ENCODE data around the gene CHMP4B.

The CHMP4B gene

GRCh38 chr20:33859751-33860150, 48.6 kb downstream of the CHMP4B start:
- TF ChIP-seq SNAI2 (CRISPR knock-in tag; IDR thresholded peaks at IDR 0.05) (no peak), ESRRG (CRISPR knock-in tag; IDR thresholded peaks at IDR 0.05) (no peak), GLIS3 (CRISPR knock-in tag; IDR thresholded peaks at IDR 0.05) (no peak), ZFP30 (CRISPR knock-in tag; IDR thresholded peaks at IDR 0.05) (no peak), ZNF70 (CRISPR knock-in tag; IDR thresholded peaks at IDR 0.05) (no peak), PPARA (CRISPR knock-in tag; IDR thresholded peaks at IDR 0.05; ENCODE audit: borderline replicate concordance) (no peak), ISL1 (CRISPR knock-in tag; IDR thresholded peaks at IDR 0.05) (no peak), CSRNP3 (CRISPR knock-in tag; IDR thresholded peaks at IDR 0.05) (no peak), ARNTL (CRISPR knock-in tag; IDR thresholded peaks at IDR 0.05; ENCODE audit: borderline replicate concordance, low read depth) (no peak), ZNF8 (CRISPR knock-in tag; IDR thresholded peaks at IDR 0.05) (no peak), TCF4 (CRISPR knock-in tag; IDR thresholded peaks at IDR 0.05; ENCODE audit: borderline replicate concordance) (no peak), CSDC2 (CRISPR knock-in tag; IDR thresholded peaks at IDR 0.05) (no peak), ZNF565 (CRISPR knock-in tag; conservative IDR thresholded peaks at IDR 0.05; ENCODE audit: low read depth) (no peak), TOX (CRISPR knock-in tag; IDR thresholded peaks at IDR 0.05; ENCODE audit: borderline replicate concordance) (no peak), RARB (CRISPR knock-in tag; IDR thresholded peaks at IDR 0.05) (no peak)
- no peak for ATAC-seq

DNA sequence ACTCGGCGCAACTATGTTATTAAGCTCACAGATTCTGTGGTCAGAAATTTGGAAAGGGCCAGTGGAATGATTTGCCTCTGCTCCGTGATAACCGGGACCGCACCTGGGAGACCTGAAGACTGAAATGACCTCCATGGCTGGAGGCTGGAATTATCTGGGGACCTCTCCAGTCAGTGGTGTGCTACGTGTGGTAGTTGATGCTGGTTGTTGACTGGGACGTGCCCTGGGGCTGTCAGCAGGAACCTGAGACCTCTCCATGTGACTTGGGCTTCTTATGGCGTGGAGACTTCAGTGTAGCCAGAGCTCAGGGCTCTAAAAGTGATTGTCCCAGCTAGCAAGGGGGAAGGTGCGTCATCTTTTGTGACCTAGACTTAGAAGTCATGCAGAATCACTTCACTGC, 50.3 kb downstream of the CHMP4B start:
- no peak for TF ChIP-seq ZFP30 (CRISPR knock-in tag; IDR thresholded peaks at IDR 0.05)
- no peak for TF ChIP-seq CSRNP3 (CRISPR knock-in tag; IDR thresholded peaks at IDR 0.05)
- no peak for TF ChIP-seq ARNTL (CRISPR knock-in tag; IDR thresholded peaks at IDR 0.05; ENCODE audit: borderline replicate concordance, low read depth)
- TF ChIP-seq TCF4 (CRISPR knock-in tag; IDR thresholded peaks at IDR 0.05; ENCODE audit: borderline replicate concordance), result no peak
- TF ChIP-seq, protein P1, sequence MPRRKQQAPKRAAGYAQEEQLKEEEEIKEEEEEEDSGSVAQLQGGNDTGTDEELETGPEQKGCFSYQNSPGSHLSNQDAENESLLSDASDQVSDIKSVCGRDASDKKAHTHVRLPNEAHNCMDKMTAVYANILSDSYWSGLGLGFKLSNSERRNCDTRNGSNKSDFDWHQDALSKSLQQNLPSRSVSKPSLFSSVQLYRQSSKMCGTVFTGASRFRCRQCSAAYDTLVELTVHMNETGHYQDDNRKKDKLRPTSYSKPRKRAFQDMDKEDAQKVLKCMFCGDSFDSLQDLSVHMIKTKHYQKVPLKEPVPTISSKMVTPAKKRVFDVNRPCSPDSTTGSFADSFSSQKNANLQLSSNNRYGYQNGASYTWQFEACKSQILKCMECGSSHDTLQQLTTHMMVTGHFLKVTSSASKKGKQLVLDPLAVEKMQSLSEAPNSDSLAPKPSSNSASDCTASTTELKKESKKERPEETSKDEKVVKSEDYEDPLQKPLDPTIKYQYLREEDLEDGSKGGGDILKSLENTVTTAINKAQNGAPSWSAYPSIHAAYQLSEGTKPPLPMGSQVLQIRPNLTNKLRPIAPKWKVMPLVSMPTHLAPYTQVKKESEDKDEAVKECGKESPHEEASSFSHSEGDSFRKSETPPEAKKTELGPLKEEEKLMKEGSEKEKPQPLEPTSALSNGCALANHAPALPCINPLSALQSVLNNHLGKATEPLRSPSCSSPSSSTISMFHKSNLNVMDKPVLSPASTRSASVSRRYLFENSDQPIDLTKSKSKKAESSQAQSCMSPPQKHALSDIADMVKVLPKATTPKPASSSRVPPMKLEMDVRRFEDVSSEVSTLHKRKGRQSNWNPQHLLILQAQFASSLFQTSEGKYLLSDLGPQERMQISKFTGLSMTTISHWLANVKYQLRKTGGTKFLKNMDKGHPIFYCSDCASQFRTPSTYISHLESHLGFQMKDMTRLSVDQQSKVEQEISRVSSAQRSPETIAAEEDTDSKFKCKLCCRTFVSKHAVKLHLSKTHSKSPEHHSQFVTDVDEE (CRISPR knock-in tag; IDR thresholded peaks at IDR 0.05), result no peak
- no peak for TF ChIP-seq ZNF70 (CRISPR knock-in tag; IDR thresholded peaks at IDR 0.05)
- no peak for TF ChIP-seq ZNF565 (CRISPR knock-in tag; conservative IDR thresholded peaks at IDR 0.05; ENCODE audit: low read depth)
- TF ChIP-seq, protein P2, sequence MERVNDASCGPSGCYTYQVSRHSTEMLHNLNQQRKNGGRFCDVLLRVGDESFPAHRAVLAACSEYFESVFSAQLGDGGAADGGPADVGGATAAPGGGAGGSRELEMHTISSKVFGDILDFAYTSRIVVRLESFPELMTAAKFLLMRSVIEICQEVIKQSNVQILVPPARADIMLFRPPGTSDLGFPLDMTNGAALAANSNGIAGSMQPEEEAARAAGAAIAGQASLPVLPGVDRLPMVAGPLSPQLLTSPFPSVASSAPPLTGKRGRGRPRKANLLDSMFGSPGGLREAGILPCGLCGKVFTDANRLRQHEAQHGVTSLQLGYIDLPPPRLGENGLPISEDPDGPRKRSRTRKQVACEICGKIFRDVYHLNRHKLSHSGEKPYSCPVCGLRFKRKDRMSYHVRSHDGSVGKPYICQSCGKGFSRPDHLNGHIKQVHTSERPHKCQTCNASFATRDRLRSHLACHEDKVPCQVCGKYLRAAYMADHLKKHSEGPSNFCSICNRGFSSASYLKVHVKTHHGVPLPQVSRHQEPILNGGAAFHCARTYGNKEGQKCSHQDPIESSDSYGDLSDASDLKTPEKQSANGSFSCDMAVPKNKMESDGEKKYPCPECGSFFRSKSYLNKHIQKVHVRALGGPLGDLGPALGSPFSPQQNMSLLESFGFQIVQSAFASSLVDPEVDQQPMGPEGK (CRISPR knock-in tag; IDR thresholded peaks at IDR 0.05; ENCODE audit: borderline replicate concordance), result no peak
- no peak for TF ChIP-seq RARB (CRISPR knock-in tag; IDR thresholded peaks at IDR 0.05)
- no peak for TF ChIP-seq ESRRG (CRISPR knock-in tag; IDR thresholded peaks at IDR 0.05)
- TF ChIP-seq OSR1 (CRISPR knock-in tag; IDR thresholded peaks at IDR 0.05), result no peak
- no peak for TF ChIP-seq ISL1 (CRISPR knock-in tag; IDR thresholded peaks at IDR 0.05)
- TF ChIP-seq ZC3H10 (CRISPR knock-in tag; IDR thresholded peaks at IDR 0.05), result no peak
- no peak for TF ChIP-seq GLIS3 (CRISPR knock-in tag; IDR thresholded peaks at IDR 0.05)
- TF ChIP-seq, protein P3, sequence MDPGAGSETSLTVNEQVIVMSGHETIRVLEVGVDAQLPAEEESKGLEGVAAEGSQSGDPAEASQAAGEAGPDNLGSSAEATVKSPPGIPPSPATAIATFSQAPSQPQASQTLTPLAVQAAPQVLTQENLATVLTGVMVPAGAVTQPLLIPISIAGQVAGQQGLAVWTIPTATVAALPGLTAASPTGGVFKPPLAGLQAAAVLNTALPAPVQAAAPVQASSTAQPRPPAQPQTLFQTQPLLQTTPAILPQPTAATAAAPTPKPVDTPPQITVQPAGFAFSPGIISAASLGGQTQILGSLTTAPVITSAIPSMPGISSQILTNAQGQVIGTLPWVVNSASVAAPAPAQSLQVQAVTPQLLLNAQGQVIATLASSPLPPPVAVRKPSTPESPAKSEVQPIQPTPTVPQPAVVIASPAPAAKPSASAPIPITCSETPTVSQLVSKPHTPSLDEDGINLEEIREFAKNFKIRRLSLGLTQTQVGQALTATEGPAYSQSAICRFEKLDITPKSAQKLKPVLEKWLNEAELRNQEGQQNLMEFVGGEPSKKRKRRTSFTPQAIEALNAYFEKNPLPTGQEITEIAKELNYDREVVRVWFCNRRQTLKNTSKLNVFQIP (CRISPR knock-in tag; IDR thresholded peaks at IDR 0.05; ENCODE audit: borderline replicate concordance, low read depth), result no peak
- ATAC-seq, result no peak
